ENCODE results near the gene VCL.

The VCL gene

DNA sequence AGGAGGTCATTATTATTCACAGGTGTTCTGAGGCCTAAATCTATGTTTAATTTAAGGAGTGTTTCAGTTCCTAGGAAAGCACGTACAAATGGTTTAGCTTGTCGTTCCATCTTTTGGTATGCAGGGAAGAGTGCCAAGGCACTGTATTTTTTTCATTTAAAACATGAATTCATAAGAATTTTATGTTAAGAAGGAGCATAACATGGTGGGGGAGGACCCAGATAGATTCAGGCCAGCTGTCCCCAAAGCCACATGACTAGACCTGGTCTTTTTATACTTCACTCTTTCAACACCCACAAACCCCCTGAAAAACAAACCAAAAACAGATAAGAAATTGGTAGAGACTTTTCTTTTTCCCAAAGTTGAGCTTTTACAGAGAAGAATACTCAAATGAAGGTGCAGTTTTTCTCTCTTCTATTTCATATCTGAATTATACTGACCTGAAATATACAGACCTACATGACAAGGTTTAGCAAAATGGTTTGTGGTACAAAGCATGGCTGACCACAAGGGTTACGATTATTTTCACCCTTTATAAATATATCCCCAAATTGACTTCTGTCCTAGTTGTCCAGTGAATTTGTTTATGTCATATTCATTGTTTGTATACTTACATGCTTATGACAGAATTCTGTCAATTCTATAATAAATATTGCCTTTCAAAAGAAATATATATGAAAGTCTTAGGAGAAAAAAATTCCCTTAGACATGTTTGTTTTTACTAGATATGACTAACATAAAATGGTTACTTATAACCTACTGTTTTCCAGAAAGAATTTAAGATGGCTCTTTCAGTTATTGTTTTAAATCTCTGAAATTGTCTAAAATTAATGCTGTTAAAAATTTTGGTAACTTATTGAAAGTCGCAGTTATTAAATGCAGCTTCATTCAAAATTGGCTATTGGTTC is 81.4 kb downstream of the VCL start:
- Histone ChIP-seq H3K27ac (no peak overlapping the region), H3K36me3 (peaks cover 55% of the 10 kb centered on the region), H3K9me3 (no peaks in the 10 kb centered on the region), H3K27me3 (no peaks in the 10 kb centered on the region), H3K4me1 (ENCODE audit: control insufficient read depth in 1 of 2, insufficient read depth in 1 of 2, low read depth in 1 of 2, low read length in 1 of 2) (peaks cover 15 to 16% of the 10 kb centered on the region in 2 experiments), H3K4me3 (ENCODE audit: low read depth in 1 of 2, low read length in 1 of 2) (no peak overlapping the region)
- TF ChIP-seq, protein P1, sequence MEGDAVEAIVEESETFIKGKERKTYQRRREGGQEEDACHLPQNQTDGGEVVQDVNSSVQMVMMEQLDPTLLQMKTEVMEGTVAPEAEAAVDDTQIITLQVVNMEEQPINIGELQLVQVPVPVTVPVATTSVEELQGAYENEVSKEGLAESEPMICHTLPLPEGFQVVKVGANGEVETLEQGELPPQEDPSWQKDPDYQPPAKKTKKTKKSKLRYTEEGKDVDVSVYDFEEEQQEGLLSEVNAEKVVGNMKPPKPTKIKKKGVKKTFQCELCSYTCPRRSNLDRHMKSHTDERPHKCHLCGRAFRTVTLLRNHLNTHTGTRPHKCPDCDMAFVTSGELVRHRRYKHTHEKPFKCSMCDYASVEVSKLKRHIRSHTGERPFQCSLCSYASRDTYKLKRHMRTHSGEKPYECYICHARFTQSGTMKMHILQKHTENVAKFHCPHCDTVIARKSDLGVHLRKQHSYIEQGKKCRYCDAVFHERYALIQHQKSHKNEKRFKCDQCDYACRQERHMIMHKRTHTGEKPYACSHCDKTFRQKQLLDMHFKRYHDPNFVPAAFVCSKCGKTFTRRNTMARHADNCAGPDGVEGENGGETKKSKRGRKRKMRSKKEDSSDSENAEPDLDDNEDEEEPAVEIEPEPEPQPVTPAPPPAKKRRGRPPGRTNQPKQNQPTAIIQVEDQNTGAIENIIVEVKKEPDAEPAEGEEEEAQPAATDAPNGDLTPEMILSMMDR (IDR thresholded peaks at IDR 0.05), result no peak

- H3K9me3 ChIP-seq, result no peaks in the 10 kb centered on the region
- H3K27me3 ChIP-seq, result no peaks in the 10 kb centered on the region
- H3K4me1 ChIP-seq (ENCODE audit: control insufficient read depth in 1 of 2, insufficient read depth in 1 of 2, low read depth in 1 of 2, low read length in 1 of 2), result peaks cover 15 to 16% of the 10 kb centered on the region in 2 experiments
- peaks cover 58% of the 10 kb centered on the region for H3K36me3 ChIP-seq
- TF ChIP-seq, protein P1 (IDR thresholded peaks at IDR 0.05), result no peak
- no peak overlapping the region for H3K4me3 ChIP-seq (ENCODE audit: low read depth in 1 of 2, low read length in 1 of 2)
- H3K27ac ChIP-seq, result peak overlapping the region; percentile 63
Observed at GRCh38 chr10:74079936-74080590, 82.1 kb downstream of the VCL start.

DNA sequence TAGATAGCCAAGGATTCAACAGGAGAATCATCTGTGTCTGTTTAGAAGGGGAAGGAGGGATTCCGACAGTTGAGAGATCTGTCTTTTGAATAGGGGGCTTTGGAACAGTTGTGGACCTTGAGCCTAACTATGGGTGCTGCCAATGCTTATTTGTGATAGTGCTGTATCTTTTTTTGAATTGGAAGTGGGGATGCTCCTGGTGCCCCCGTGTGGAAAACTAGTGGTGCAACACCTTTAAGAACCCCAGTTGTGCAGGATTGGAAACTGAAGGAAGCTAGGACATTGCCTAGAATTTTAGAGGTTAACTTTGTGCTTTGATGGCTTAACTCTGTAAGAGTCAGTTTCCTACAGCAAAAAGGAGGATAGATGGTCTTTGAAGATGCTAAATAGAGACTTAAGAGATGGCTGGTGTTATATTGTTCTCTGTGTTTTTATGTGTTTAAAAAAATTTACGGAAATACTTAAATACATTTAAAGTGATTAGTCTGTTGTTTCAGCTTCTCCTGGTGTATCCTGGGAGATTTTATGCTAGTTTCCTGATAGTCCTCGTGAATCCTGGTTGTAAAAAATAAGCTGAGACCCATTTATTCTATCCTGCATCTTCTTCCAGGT is 83.4 kb downstream of the VCL start:
- TF ChIP-seq, protein P1 (IDR thresholded peaks at IDR 0.05), result peak; percentile 54
- peak overlapping the region; percentile 63 for H3K27ac ChIP-seq
- H3K4me3 ChIP-seq (ENCODE audit: low read depth in 1 of 2, low read length in 1 of 2), result no peak overlapping the region
- peaks cover 15 to 16% of the 10 kb centered on the region in 2 experiments for H3K4me1 ChIP-seq (ENCODE audit: control insufficient read depth in 1 of 2, insufficient read depth in 1 of 2, low read depth in 1 of 2, low read length in 1 of 2)
- H3K36me3 ChIP-seq, result peaks cover 59% of the 10 kb centered on the region
- no peaks in the 10 kb centered on the region for H3K27me3 ChIP-seq
- no peaks in the 10 kb centered on the region for H3K9me3 ChIP-seq

DNA sequence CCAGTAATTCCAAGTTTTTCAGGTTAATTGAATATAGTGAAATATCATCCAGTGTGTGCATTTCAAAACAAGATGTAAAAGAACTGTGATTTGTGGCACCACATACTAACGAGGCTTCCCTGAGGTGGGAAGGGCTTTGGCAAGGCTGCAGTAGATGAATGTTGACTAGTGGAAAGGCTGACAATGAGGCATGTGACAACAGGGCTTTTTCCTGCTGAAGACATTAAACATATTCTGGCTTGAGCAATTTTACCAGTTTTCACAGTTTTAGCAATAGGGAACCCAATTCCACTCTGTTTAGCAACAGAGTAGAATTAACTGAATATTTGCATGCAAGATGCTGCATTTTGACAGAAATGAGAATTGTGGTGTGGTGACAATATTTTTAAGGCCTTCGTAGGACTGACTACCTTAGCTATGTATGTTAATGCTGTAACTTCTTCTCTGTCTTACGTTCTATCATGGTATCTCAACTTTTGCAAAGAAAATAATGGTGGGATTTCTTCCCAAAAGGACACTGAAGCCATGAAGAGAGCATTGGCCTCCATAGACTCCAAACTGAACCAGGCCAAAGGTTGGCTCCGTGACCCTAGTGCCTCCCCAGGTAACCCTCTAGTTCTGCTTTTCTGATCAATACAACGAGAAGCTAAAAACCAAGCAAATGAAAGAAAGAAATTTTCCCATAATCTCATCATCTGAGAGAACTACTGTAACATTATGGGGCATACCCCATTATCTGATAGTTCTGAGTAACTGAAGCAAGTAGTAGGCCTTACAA is 84.2 kb downstream of the VCL start:
- H3K27me3 ChIP-seq, result no peaks in the 10 kb centered on the region
- H3K27ac ChIP-seq, result peak overlapping the region; percentile 63
- peaks cover 15 to 16% of the 10 kb centered on the region in 2 experiments for H3K4me1 ChIP-seq (ENCODE audit: control insufficient read depth in 1 of 2, insufficient read depth in 1 of 2, low read depth in 1 of 2, low read length in 1 of 2)
- H3K4me3 ChIP-seq (ENCODE audit: low read depth in 1 of 2, low read length in 1 of 2), result no peak overlapping the region
- H3K9me3 ChIP-seq, result no peaks in the 10 kb centered on the region
- TF ChIP-seq, protein P1 (IDR thresholded peaks at IDR 0.05), result no peak
- H3K36me3 ChIP-seq, result peaks cover 59% of the 10 kb centered on the region

- no peaks in the 10 kb centered on the region for H3K27me3 ChIP-seq
- H3K9me3 ChIP-seq, result no peaks in the 10 kb centered on the region
- peaks cover 52% of the 10 kb centered on the region for H3K36me3 ChIP-seq
- TF ChIP-seq, protein P1 (IDR thresholded peaks at IDR 0.05), result no peak
- no peak overlapping the region for H3K27ac ChIP-seq
- H3K4me1 ChIP-seq (ENCODE audit: control insufficient read depth in 1 of 2, insufficient read depth in 1 of 2, low read depth in 1 of 2, low read length in 1 of 2), result peaks cover 15 to 16% of the 10 kb centered on the region in 2 experiments
- no peak overlapping the region for H3K4me3 ChIP-seq (ENCODE audit: low read depth in 1 of 2, low read length in 1 of 2)
Observed at GRCh38 chr10:74083304-74083703, 85.4 kb downstream of the VCL start.

Measured in neutrophil (primary cell).